Measurements from ENCODE around the gene ABLIM2.

The ABLIM2 gene

DNA sequence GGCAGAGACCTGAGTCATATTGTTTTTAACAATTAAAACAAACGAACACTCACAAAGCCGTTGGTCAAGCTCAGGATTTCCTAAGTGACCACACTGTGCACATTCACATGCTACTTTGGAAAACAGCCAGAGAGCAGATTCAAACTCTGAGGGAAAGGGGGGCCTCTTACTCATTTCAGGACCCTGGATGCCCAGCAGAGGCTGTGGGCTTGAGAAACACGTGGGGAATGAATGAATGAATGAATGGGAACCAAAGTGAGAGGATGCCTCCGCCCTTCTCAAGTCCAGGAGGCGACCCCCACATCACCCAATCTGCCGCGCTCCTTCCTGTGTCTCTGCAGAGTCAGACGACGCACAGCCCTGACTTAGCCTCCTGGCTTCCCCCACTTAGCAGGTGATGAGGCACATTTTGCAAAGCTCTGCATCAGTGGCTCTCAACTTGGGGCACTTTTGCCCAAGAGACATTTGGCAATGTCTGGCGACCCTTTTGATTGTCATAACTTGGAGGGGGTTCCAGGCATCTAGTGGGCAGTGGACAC is 76.0 kb downstream of the ABLIM2 start:
- no peak for DNase-seq

DNA sequence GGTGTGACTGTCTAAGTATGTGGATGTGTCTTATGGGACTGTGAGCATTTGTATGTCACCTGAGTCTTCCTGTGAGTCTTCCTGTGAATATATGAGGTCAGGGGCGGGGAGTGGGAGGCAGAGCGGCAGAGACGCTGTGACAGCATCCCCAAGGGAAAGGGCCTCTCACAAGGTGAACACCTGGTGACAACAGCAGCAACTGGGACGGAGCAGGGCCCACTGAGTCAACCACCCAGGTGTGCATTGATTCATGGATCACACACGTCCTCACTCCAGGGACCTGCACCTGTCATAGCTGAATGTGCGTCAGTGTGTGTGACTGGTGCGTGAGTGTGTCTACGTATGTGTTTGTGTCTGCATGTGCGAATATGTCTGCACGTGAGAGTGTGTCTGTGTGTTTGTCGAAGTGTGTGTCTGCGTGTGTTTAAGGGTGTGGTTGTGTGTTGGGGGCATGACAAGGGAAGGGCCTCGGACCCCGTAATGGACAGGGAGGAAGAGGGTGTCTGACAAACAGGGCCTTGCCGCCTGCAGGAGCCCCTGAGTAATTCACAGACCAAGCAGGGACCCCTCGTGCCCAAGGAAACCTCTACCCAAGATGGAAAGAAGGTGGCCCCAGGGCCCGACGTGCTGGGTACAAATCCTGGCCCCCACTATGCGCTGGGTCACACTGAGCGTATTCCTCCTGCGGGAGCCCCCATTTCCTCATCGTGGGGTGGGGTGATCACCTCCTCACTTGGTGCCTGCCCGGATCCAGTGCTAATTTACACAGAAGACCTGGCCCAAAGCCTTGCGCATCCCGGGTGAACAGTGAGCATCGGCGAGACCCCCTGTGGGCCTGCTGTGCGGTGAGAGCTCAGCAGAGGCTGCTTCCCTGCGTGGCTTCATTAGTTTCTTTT is 76.7 kb downstream of the ABLIM2 start:
- no peak for DNase-seq

DNA sequence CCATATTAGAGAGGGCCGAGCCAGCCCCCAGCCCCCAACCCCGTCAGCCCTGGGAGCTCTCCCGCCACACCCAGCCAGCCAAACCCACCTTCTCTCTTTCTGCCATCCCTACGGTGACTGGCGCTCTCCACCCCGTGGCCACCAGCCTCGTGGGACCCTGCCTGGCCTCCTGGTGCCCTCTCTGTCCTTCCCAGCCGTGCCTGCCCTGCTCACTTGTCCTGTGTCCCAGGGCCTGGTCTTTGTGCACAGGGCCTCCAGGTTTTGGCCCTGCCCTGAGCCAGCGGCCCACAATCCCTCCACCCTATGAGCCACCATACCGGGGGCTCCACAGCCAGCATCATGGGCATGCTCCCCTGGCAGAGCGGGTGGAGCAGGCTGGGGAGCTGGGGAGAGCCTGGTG is 77.4 kb downstream of the ABLIM2 start:
- no peak for DNase-seq

DNA sequence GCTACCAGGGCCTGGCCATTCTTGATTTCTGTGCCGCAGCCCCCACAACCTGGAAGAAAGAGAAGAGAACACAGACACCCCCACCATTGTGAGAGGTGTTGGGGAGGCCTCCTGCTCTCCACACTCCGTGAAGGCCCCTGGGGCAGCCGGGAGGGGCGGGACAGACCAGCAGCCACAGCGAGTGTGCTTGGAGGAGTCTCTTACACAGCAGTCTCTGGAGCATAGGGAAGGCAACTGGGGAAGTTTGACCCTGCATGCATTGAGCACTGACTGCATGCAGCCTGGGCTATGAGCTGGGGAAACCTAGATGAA is 77.9 kb downstream of the ABLIM2 start:
- DNase-seq: no peak

DNA sequence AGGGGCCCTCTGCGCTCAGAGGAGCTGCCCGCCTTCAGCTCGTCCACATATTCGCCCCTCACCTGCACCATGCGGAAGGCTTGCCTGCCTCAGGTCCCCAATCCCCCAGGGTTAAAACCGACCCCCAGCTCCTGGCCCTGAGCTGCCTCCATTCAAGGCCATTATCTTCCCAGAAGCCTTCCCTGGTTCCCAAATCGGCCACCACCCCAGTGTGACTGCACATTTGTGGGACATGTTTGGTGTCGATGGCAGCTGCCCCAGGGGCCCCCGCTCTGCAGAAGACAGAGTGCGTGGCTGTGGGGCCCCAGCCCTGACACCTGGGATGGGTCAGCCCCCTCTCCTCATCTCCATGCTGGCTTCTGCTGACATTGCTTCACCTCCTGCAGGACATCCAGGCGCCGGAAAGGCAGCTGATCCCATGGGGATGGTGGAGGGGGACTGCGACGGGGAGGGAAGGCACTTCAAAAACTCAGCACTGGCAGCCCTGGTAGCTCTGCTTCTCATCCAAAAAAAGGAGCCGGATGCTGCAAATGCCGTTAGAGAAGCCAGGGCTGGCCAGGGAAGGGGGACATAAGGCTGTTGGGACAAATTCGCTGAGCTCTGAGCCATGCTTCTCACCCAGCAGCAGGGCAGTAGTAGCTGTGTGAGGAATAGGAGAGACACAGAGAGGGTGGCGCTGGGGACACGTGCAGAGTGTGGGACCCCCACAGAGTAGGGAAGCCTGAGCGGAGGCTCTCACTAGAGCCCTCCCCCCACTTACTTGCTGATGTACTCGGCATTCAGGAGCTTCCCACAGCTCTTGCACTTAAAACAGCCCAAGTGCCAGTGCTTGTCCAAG is 78.5 kb downstream of the ABLIM2 start:
- DNase-seq: no peak

DNA sequence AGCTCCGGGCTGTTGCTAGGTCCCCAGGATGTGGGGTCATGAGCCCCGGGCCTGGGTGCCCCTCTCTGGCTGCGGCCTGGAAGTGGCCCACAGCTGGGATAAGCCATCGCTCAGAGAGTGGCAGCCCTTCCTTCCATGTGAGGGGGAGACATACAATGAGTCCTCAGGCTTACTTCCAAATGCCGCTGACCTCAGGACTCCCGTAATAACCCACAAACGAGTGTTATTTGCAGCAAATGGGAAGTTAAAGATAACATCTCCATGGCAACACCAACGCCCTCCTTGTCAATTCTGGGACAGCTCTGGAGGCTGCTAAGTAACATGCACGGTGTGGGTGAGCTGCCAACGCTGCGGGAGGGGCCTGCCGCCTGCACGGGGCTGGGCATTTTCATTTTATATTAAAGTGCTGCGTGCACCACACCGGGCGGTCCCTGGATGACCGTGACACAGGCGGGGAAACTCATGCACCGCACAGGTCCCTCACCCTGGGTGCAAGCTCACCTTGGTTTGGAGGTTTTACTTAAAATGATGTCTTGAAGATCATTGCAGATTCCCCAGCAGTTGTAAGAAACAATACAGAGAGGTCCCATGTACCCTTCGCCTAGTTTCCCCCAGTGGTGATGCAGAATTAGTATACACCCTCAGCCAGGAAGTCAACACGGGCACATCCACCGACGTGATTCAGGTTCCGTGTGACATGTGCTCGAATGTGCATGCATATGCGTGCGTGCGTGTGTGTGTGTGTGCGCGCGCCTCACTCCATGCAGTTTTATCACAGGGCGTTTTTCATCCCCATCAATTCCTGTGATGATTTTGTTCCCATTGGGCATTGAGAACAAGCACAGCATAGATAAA is 79.4 kb downstream of the ABLIM2 start:
- no peak for DNase-seq

DNA sequence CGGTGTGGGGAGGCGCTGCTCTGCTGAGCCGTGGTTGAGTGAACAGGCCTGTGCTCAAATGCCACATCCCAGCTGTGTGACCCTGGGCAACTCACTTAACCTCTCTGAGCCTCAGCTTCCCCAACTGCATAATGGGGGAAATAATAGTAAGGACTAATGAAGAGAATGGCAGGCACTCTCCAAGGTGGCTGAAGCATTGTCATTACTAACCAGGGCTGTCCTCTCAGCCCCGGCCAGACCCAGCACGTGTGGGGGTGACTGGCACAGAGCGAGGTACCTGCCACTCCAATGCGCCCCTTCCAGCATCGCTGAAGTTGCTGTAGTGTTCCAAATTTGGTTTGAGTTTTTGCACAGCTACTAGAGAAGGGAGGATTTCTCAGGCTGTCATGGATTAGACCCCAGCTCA is 80.0 kb downstream of the ABLIM2 start:
- no peak for DNase-seq

DNA sequence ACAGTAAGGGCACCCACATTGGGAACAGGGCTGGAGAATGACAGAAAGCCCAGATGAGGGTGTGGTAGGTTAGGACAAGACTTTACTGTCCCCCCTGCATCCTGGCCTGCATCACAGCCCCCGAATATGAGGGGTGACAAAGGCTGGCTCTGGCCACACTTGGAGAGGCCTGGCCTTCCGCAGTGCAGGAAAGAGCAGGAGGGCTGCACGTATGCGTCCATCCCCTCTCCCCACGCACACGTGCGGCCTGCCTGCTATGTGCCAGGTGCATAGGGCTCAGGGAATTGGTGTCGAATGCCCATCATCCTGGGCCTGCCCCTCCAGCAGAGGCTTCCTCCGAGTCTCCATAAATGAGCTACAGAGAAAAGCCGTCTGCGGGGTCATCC is 80.5 kb downstream of the ABLIM2 start:
- no peak for DNase-seq

DNA sequence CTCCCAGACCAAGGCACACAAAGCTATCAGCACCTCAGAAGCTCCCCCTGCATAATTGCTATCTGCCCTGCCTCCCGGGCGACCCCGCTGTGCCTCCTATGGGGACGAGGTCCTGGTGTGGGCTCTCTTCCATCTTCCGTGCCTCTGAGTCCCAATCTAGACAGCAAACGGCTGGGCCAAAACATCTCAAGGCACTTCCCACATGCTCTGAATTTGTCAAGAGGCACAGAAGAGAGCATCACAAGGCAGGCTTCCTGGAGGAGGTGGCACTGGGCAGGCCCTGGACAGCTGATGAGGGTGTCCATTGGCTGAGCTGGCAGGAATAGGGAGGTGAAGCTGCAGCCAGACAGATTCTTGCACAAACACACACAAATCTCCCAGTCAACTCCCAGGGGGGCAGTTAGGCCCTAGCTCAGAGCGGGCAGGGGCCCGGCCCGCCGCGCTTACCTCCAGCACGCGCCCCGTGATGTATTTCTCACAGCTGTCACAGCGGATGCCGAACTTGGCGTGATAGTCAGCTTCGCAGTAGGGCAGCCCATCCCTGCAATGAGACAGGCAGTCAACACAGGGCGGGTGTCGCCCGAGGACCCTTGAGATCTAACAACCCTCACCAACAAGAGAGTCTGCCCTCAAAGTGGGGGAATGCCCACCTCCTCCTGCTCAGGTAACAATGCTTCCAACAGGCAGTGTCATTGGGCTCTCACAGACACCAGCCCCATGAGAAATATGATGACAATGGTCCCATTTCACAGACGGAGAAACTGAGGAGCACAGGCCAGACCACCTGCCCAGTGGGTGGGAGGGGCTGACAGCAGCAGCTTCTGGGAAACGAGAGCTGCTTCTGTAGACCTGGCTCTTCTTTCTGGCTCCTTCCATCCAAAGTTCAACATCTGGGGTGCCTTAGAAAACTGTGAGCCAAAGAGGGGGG is 81.2 kb downstream of the ABLIM2 start:
- no peak for DNase-seq

DNA sequence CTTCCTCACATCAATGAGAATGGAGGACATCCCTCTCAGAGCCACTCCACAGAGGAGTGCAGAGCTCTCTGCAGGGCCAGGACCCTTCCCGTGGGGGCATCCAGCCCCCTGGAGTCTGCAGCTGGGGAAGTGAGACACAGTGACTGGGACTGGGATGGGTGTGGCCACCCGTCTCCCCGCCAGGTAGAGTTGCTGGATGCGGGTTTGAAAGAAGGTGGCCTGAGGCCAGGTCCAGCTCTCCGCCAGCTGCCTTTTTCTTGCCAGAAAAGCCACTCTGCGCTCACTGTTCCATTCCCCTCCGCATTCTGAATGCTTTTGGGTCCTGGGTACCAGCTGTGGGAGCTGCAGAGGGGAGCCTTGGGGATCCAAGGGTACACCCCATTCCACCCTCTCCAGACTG is 82.6 kb downstream of the ABLIM2 start:
- DNase-seq: no peak

DNA sequence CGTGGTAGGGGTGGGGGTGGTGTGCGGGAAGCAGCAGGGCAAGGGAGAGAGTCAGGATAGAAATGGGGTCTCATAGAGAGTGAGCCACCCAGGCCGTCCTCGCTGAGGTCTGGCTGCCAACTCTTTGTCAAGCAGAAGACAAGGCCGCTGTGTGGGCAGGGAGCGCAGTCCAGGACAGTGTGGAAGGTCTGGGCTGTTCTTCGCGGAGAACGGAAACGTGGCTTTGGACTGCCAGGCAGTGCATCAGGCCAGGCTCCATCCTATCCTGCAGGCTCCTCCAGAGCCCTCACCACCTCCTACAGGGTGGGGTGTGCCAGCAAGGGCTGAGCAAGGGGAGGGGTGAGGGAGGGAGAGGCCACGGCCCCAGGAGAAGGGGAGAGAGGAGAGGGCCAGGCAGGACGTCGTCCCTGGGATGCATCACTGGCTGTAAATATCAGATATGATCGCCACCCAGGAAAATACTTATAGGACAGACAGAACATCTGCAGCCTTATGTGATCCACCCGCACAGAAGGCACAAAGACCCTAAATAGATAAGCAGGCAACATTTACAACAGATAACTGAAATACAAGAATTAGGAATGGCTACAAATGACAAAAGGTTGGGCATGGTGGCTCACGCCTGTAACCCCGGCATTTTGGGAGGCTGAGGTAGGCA is 85.3 kb downstream of the ABLIM2 start:
- DNase-seq: no peak

DNA sequence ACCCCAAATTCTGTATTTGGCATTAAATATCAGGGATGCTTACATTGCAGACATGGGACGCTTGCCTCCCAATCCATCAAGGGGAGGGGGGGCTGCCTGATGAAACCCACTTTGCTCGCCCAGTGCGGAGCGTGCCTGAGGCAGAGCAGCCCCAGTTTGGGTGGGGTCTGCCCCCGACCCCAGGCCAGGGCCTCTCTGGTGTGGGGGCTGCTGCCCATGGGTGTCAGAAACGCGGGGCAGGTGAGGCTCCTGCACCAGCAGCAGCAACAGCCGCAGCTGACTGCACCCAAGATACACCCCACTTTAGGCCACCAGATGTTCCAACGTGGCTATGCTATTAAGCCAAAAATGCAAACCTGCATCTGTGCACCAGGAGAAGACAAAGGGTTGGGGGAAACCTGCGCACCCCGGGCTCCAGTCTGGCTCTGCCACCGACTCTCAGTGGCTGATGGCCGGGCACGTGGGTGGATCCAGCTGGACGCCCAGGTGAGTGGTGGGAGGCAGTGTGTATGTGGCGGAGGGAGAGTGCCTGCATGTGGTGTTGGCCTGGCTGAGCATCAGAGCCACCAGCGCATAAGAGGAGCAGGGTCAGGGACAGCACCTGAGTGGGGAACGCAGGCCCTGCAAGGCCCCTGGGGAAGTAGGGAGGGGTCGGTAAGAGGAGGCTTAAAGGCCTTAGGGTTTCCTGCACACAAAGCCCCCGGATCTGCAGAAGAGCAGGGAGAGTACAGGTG is 86.2 kb downstream of the ABLIM2 start:
- no peak for DNase-seq

DNA sequence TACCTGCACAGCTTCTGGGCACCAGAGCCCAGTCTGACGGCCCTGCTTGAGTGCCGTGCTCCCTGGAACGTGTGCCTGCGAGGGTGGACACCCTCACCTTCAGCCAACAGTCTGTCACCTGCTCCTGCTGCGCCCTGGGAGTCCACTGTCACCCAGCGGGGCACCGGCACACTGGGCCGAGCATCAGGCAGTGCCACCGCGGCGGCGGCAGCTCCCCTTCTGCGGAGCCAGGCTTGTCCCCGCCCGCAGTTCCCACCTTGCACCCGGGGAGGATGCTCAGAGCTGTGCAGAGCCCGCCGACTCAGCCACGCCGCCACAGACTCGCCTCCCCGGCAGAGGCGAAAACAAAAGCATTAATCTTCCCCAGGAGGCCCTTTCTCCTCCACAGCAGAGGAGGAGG is 86.8 kb downstream of the ABLIM2 start:
- no peak for DNase-seq

DNA sequence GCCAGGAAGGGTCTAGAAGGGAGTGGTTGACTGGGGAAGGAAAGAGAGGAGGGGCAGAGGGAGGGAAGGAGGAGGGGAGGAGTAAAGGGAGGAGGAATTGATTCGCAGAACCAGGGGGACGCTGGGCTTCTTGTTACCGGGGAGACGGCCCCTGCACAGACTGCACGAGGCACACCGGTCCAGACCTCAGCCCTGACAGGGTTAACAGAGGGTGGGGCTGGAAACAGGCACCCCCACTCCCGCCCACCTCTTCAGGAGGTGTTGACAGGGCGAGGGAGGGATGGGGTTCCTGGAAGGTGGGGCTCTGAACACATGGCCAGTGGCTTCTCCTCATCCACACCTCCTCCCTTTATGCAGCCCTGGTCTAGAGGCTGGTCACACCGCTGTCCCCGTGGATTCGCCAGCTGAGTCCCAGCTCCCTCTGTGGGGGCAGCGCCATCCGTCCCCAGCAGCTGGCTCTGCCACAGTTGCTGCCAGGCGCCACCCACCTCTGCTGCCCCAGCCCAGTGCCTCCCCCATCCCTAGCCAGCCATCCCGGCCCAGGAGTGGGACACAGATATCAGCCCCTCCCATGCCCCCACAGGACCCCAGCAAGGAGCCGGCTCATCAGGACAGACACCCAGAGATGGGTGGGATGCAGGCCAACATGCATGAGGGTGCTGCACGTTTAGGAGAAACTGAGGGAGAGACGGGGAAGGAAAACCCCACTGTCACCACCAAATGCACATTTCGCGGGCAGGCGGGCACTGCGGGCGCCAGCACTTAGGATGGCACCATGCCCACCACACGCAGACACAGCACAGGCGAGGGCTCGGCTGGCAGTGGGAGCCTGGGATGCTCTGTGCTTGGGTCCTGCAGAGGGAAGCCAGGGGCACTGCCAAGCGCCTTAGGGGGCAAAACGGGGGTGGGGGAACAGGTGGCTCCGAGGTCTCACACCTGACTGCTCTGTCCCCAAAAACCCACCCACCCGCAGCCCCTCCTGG is 87.6 kb downstream of the ABLIM2 start:
- no peak for DNase-seq

DNA sequence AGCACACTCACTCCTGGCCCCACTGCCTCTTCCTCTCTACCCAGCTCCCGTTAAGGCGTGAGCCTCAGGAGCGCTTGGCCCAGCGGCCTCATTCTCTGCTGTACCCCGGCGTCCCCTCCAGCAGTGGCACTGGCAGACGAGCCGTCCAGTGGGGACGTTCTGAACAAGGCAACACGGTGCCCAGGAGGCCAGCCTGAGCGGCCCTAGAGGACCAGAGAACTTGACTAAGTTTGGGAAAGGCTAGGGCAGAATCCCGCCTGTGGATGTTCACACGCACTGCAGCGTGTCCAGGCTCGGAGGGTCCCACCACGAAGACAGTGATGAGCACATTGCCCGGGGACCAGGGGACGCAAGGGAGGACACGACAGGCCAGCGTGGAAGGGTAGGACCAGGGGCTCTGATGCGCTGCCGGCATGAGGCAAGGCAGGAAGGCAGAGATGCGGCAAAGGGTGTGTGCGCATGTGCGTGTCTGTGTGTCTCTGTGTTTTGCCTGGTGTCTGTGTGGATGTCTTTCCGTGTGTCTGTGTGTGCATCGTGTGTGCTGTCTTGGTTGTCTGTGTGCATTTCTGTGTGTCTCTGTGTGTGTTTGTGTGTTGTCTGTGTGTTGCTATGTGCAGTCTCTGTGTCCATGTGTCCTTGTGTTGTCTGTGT is 89.4 kb downstream of the ABLIM2 start:
- no peak for DNase-seq

DNA sequence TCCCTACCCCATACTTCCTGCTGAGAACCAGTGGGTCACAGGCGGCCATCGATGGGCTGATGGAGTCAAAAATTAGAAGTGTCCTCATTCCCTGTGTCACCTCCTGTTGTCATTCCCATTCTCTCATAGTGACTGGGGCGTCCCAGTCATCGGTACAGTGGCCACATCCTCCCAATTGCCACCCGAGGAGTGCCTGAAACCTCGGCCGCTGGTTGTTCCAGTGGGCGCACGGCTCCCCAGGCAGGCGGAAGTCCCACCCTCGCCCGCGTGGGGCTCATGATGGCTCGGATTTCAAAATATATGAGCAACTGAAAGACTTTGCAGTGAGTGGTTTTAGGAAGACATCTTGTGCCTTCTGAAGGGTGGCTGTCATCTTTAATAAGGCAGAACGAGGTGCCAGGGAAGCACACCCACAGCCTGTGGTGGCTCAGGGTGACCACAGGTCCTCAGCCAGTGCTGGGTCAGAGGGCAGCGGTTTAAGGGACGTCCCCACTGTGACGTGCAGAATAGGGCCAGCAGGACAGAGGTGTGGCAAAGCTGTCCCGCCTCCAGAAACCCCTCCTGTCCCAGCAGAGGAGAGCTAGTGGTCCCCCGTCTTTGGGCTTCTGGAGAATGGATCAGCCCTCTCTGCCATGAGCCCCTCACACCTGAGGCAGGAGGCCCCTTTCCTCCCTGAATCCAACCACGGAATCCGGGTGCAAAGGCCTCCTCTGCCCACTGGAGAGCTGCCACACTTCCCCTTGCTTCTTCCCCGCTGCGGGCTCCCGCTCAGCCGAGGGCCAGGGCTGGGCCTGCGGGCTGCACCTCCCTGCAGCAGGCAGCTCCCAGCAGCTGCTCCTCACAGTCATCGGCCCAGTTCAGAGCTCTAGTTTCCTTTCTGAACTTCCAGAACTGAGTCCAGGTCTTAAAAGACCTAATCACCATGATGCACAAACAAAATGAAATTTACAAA is 90.4 kb downstream of the ABLIM2 start:
- DNase-seq: no peak

DNA sequence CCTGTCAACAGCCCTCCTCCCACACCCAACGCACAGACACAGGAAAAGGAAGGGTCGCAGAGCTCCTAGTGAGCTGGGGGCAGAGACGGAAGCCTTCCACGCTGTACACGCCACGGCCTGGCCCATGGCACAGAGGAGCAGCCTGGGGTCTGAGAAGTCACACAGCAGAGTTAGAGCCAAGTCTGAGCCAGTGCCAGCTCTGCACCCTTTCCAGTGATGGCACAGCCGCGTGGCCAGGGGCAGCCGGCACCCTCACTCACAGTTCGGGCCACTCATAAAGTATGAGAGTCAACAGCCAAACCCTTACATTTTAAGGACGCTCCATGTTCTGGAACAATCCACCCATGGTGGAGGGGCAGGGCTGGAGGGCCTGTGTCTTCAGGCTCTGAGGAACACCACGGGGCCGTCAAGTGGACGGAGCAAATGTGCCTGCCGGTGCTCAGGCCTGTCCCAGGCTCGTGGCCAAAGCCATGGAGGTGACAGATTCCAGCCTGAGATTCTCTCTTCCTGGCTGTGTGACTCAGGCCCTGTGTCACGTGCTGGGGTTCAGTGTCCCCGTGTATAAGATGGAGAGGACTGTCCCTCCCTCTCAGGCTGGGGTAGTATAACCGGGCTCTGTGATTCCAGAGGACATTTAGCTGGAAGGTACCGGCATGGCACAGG is 91.2 kb downstream of the ABLIM2 start:
- no peak for DNase-seq
